Measurements from ENCODE around the gene CALM1.

Gene CALM1

DNA sequence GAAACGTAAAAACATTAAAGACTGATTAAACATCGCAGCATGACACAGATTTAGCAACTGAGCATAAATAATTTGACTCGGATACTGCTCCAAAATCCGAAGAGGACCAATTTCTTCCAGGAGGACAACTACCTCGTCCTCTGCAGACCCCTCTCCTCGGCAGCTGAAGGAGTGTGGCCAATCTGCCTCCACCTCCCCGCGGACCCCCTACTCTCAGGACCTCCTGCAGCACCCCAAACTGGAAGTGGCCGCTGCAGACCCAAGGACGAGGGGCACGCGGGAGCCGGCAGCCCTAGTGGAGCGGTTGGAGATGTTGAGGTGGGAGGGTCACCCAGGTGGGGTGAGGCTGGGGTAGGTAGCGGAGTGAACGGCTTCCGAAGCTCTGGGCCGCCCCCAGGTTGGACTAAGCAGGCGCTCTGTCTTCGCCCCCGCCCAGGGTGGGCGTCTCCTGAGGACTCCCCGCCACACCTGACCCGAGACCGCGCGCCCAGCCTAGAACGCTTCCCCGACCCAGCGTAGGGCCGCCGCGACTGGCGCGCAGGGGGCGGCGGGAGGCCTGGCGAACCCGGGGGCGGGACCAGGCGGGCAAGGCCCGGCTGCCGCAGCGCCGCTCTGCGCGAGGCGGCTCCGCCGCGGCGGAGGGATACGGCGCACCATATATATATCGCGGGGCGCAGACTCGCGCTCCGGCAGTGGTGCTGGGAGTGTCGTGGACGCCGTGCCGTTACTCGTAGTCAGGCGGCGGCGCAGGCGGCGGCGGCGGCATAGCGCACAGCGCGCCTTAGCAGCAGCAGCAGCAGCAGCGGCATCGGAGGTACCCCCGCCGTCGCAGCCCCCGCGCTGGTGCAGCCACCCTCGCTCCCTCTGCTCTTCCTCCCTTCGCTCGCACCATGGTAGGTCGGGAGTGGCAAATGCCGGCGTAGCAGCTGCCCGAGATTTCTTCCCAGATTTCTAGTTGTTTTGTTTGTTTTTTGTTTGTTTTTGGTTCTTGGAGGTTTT lies at the start of gene CALM1:
Gene CALM1, plus strand, starts transcription at position 689 of the 999 bp plus-strand sequence. Its CDS starts 202 bp downstream, at position 891.
- DNase-seq: peak; percentile 80

DNA sequence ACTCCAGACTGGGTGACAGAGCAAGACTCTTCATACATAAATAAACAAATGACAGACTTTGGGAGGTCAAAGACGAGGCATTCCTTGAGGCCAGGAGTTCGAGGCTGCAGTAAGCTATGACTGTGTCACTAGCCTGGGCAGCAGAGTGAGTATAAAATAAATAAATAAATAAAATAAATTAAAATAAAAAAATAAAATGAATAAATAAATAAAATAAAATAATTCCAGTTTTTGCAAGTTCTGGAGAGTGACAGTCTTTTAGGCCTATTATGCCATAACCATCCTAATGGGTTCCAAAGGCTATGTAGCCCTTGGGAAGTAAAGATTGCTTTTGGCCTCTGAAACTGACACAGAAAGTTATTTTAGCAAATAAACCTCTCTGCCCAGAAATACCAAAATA lies 48.6 kb upstream of the CALM1 start:
- DNase-seq: no peak

DNA sequence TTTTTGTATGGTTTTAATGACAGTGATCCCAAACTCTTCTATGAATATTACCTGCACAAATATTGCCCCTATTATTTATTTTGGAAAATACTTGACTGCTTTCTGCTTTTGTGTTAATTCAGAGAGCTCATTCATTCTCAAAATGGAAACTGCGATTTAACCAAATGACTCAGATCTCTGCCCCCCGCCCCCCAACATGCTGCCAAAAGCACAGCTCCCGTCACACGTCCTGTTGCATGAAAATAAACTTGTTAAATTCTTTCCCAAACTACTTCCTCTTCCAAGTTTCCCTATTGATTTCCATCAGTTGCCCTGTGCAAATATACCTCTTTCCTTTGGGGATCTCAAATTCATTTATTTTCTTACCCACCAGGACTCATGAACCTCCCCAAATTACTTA lies 47.1 kb upstream of the CALM1 start:
- DNase-seq: no peak

DNA sequence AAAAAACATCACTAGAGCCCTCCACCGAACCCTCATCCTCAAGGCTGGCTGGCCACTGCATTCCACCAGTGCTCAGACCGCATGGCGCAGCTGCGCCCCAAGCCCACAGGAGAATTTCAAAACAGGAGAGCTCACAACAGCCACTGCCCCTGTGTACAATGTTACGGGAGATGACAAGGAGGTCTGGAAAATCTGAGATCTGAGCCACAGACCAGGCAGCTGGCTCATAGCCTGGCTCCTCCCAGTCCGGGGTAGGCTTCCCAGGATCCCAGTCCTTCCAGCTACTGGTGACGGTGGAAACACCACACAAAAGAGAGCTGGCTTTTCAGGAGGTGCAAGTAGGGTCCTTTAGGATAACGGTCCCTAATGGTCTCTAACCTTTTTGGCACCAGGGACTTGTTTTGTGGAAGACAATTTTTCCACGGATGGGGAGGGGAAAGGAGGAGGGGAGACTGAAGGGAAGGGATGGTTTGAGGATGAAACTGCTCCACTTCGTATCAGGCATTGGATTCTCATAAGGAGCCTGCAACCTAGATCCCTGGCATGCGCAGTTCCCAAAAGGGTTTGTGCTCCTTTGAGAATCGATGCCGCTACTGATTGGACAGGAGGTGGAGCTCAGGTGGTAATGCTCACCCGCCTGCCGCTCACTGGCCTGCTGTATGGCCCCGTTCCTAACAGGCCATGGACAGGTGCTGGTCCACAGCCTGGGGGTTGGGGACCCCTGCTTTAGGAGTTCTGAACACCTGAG lies 42.1 kb upstream of the CALM1 start:
- no peak for DNase-seq

DNA sequence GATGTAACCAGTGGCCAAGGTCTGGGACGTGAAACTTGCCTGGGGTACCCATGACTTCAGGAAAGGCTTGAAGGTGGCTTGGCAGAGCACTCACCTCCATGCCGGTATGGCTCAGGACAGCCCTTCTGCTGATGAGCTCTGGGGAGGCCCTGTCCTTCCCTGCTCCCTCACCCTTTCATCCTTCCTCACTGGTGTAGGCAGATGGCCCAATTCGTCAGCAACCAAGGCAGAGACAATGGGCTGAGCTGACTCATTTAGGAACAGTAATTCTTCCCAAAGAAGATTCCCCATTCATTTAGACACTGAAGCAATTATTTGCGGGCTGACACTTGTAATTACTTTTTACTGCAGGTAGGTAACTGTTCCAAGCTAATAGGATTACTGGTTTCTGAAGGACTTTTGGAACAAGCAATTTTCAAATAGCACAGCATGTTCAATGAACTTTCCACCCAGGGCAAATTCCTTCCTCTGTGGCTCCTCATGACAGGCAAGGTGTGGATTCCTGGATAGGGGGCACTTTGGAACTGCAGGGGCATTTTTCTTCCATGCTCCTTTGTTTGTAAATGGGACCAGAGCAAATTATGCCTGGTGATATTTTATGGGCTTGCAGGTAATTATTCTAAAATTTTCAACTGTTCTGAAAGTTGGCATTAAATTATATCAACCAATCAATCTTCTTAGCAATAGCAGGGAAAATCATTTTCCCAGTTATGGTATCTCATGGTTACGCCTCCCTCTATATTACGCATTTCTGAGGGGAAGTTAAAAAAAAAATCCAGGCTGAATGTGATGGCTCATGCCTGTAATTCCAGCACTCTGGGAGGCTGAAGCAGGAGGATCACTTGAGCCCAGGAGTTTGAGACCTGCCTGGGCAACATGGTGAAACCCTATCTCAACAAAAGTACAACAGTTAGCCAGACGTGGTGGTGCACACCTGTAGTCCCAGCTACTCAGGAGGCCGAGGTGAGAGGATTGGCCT lies 41.0 kb upstream of the CALM1 start:
- DNase-seq: no peak

DNA sequence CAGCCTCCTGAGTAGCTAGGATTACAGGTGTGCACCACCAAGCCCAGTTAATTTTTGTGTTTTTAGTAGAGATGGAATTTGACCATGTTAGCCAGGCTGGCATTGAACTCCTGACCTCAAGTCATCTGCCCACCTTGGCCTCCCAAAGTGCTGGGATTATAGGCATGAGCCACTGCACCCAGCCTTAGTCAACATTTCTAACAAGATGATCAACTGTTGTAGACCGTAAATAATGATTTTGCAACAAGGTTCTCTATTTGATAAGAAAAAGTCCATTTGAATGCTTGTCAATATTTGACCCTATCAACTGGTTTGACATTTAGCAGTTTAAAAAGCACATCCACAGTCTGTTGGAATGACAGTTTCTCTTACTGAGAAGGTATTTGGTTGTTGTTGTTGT lies 39.9 kb upstream of the CALM1 start:
- DNase-seq: no peak

DNA sequence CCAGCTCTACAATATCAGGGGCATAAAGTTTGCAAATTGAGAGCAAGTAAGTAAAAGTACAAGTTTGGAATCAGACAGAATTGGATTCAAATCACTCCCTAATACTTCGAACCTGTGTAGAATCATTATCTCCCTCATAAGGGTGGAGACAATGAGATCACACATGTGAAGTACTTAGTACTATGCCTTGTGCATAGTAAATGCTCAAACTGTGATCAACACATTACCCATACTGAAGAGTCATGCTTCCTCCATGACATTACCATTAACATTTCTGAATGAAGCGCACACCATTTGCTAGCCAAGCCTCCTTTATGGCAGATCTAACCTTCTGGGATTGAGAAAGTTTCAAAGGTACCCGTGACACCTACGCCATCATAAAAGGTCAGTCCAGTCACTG lies 38.5 kb upstream of the CALM1 start:
- no peak for DNase-seq

DNA sequence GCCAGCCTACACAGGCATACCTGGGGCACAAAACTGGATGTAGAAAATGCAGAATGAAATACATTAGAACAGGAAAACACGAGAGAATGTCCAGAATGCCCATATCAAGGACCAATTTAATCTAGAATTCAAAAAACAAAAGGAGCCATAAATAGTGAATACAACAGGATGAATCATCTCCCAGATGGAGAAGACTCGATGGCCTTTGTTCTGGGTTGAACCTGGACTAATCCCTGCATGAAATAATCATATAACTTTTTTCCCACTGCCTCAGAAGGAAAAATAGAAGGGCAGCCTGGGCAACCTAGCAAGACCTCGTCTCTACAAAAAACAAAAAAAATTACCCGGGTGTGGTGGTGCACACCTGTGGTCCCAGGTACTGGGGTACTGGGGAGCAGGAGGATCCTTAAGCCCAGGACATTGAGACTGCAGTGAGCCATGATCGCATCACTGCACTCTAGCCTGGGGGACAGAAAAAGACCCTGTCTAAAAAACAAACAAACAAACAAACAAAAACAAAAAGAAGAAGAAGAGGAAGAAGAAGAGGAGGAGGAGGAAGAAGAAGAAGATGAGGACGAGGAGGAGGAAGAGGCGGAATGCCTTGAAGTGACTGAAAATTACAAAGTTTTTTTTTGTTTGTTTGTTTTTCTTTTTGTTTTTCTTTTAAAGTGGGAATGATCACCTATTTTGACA lies 34.8 kb upstream of the CALM1 start:
- no peak for DNase-seq

DNA sequence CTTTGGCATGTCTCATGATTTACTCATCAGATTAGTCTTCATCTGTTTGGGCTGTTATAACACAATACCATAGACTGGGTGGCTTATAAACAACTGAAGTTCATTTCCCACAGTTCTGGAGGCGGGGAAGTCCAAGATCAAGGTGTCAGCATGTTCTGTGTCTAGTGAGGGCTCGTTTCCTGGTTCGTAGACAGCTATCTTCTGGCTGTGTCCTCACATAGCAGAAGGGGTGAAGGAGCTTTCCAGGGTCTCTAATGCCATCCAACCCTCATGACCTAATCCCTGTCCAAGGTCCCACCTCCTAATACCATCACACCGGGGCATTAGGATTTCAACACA lies 34.3 kb upstream of the CALM1 start:
- no peak for DNase-seq

DNA sequence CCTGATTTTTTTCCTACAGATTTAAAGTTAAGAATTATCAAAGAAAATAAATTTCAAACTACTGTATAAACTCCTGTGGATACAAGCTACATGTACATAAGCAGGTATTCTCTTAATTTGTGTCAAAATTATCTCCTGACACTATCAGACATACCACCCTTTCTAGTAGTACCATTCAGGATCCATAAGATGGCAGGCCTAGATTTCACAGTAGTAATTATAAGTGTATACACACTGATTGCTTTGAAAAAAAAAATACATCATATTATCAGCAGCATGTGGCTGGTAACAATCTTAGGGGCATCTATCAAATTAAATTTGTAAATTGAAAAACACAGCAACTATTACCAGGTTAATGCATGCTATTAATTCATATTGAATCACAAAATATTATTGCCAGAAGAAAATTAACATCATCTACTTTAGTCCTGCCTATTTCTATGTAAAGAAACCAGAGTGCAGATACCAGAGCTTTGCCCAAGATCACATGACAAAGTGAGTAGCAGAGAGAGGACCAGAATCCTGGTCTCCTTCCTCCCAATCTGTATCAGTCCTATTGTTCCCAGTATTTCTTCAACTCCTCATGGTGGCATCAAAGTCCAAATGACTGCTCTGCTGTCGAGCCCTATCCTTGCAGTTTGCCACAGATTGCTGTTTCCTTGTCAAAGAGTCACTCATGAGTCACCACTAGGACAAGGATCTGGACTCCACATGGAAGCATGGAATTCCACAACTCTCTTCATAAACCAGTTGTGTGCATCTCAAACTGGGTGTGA lies 27.7 kb upstream of the CALM1 start:
- DNase-seq: no peak

DNA sequence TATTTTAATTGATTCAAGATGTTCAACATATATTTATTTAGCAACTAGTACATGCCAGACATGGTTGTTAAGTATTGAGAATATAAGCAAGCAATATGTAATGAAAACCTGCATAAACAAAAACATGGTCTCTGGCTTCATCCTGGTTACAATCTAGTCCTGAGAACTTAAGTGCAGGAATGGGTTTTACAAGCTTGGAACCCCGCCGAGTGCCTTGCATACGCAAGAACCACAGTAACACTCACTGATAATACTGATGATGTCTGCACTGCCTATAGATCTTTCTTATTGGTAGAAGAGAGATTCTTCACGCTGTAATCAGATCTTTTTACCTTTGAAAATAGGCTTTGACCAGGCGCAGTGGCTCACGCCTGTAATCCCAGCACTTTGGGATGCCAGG lies 22.9 kb upstream of the CALM1 start:
- no peak for DNase-seq

DNA sequence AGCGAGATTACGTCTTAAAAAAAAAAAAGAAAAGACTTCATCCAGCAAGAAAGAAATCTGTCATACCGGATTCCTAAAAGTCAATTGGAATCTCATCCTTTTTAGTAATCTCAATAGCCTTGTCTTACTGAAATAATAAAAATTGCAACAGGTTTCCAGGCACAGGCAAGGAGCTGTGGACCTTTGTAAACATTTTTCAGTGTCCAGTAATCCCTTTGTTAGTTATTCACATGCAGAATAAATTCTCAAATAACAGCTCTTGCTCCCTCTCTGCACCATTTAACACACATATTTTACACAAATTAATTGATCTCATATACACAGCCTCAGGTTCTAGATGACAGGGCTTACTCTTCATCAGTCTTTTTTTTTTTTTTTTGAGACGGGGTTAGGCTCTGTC lies 22.0 kb upstream of the CALM1 start:
- DNase-seq: no peak

DNA sequence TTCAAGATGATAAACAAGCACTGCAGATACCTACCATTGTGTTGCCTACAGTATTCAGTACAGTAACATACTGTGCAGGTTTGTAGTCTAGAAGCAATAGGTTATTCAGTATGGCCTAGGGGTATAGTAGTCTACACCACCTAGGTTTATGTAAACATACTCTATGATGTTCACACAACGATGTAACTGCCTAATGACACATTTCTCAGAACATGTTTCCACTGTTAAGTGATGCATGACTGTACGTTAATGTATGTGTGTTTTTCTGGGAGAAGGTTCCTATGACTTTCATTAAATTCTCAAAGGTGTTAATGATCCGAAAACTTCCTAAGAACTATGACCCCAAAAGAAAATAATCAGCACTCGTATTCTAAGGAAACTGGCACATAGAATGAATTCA lies 20.9 kb upstream of the CALM1 start:
- DNase-seq: no peak

DNA sequence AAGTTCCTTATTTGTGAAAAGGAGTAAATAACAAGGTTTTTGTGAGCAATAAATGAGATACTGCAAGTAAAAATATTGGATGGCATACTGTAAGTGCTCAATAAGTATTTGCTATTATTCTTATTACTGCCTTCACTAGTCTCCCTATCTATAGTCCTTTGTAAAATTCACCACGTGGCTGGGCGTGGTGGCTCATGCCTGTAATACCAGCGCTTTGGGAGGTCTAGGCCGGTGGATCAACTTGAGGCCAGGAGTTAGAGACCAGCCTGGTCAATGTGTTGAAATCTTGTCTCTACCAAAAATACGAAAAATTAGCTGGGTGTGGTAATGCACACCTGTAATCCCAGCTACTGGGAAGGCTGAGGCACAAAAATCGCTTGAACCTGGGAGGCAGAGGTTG lies 18.6 kb upstream of the CALM1 start:
- DNase-seq: no peak

DNA sequence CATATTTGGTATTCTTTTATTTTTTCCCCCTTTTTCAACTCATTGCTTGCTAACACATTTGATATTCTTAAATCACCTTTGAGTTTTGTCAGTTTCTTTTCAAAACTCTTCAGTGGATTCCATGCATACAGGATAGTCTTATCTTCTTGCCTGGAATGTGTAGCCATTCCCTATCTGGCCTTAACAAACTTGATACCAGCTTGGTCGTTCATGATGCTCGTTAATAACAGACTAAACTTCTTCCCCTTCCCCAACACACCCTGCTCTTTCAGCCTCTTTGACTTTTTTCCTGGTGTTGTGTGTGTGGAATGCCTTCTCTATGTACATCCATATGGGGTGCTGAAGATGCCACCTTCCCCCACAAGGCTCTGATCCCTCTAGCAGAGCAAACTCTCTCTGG lies 17.7 kb upstream of the CALM1 start:
- no peak for DNase-seq

DNA sequence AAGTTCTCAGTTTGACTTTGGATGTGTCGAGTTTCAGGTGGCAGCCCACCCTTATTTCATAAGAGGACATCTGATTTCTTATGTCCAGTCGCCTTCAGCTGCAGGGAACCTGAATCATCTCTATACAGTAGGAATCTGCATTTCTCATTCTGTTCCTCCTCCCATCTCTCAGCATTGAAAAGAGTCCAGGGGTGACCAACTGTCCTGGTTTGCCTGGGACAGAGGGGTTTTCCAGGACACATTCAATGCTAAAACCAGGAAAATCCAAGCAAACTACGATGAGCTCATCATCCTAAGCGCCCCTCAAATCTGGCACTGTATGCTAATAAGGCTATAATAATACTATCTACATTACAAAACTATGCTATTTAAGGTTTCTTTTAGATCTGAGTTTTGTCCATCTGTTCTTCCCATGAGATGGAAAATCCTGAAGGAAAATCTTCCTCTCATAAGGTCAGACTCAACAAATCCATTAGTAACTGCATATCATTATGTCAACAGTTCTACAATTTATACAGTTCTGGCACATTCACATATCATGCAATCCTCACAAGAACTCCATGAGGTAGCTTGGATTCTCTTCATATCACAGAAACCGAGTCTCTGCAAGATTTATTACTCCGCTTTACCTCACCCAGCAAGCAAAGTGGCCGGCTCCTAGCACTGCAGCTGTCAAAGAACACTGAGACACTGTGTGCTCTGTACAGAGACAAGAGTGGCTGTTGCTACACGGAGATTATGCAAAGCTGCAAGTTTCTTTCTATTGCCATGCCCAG lies 15.6 kb upstream of the CALM1 start:
- DNase-seq: no peak

DNA sequence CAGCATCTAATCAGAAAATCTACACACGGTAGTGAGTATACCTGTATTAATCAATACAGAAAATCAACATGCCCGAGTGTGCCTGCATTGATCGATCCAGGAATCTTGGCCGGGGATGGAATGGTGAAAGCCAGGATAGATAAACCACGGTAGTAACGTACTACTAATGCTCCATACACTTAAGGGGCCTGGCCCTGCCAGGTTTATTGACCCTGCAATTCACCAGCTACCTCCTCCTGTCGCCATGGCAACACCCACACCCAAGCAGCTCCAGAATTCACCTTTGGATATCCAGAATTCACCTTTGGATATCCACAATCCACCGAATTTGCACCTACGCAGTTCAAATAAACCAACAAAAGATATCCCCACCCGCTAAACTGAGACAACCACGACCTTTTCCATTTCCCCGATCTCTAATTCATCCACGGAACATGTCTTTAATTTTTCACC lies 14.8 kb upstream of the CALM1 start:
- no peak for DNase-seq

DNA sequence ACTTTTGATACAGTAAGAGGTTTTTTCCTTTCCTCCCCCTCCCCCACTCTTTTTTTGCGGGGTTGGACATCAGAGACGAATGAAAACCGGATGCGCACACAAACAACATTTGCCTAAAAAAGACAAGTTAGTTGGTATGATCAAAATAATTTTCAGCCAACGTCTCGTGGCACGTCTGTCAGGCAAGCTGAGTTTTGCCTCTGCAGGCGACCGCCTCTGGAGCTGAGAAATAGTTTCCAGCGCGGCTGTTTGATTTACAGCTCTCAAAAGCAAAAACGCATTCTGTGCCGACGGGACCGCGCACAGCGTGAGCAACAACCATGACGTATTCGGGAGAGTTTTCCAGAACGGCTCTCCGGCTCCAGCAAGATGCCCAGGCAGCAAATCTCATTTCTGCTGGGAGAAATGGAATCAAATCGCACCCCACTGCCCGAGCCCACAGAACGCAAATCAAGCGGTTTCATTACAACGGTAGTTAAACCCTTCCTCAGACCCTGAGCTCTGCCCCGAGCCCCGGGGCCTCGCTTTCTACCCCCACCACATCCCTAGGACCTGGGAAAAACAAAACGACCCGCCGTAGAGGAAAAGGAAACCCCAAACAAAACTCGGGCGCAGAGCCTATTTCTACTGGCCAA lies 14.2 kb upstream of the CALM1 start:
- peak; percentile 59 for DNase-seq

DNA sequence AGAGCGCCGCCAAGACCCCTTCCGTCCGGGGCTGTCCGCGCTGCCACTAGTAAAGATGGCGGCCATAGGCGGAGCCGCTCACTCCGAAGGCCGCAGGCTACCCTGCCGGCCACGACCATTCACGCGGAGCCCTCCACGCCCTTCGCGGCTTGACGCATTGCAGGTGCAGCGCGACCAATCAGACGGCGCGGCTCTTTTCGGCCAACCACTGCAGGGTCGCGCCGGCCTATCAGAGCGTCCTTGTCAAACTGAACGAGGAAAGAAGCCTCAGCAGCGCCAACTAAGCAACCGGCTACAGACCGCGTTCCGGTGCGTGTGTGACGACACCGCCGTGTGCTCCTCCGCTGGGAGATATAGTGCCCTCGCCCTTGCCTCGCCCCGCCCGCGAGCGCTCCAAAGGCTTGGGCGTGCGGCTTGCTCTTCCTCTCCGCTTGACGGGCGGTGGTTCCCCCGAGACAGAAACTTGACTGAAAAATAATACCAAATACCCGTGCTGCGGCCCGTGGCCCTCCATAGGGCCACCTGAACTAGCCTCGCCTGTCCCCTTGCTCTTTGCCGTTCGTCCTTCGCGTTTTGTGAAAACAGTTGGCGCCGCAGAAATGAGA lies 13.6 kb upstream of the CALM1 start:
- DNase-seq: peak; percentile 98
